ENCODE data around the gene HCAR1. TPM values are rescaled to one million over a fixed set of nuclear protein-coding genes. Genes with fewer than 3 reads are reported as not detected.

The HCAR1 gene
- total and polyA plus RNA-seq, 4 donors, result 0.01 to 0.19 TPM; not detected in 2

DNA sequence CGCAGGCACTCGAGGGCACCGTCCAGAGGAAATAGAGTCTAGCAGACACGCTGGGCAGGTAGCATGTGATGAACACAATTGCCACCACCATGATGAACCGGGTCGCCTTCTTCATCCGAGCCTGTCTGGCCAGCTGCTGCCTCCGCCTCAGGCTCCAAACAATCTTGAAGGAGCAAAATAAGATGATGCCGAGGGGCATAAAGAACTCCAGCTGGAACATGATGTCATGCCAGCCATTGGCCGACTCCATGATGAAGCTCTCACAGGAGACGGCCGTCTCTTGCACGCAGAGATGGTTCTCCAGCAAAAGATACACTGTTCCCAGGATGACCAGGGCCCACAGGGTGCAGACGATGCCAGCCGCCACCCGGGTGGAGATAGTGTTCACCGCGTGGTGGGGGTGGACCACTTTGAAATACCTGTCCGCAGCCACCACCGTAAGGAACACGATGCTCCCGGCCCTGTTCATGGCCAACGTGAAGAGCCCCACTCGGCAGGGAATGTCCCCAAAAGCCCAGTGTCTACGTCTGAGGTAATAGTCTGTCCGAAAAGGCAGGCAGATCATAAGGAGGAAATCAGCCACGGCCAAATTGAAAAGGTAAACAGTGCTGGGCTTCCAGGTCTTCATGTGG lies 945 bp downstream of the HCAR1 start (continued):
- TF ChIP-seq, protein P1, sequence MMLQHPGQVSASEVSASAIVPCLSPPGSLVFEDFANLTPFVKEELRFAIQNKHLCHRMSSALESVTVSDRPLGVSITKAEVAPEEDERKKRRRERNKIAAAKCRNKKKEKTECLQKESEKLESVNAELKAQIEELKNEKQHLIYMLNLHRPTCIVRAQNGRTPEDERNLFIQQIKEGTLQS (IDR thresholded peaks at IDR 0.05), result no peak

DNA sequence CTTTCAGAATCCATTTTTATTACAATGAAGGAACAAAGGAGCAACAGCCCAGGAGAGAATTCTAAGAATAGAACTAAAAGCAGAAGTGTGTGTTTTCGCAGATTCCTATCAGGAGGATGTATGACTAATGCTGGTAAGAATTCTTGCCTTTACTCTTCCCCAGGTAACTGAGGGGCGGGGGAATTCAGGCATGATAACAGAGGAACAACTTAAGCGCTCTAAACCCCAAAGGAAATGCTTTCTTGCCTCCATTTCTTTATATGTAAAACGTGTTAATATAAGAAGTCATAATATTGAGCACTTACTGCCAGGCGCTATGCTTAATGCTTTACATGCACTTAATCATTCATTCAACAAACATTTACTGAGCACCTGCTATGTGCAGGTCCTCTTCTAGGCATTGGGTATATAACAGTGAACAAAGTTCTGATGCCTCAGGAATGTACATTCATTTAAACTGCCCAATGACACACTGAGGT lies 4.5 kb downstream of the HCAR1 start:
- WGBS, result 68% methylated on average over 5 of the region's 5 CpGs
- TF ChIP-seq NR2F2 (IDR thresholded peaks at IDR 0.05), result no peak
- TF ChIP-seq EGR1 (IDR thresholded peaks at IDR 0.05; ENCODE audit: low read depth in 2 of 2), result no peak
- TF ChIP-seq, protein P1 (IDR thresholded peaks at IDR 0.05), result no peak
- TF ChIP-seq, protein P2, sequence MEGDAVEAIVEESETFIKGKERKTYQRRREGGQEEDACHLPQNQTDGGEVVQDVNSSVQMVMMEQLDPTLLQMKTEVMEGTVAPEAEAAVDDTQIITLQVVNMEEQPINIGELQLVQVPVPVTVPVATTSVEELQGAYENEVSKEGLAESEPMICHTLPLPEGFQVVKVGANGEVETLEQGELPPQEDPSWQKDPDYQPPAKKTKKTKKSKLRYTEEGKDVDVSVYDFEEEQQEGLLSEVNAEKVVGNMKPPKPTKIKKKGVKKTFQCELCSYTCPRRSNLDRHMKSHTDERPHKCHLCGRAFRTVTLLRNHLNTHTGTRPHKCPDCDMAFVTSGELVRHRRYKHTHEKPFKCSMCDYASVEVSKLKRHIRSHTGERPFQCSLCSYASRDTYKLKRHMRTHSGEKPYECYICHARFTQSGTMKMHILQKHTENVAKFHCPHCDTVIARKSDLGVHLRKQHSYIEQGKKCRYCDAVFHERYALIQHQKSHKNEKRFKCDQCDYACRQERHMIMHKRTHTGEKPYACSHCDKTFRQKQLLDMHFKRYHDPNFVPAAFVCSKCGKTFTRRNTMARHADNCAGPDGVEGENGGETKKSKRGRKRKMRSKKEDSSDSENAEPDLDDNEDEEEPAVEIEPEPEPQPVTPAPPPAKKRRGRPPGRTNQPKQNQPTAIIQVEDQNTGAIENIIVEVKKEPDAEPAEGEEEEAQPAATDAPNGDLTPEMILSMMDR (IDR thresholded peaks at IDR 0.05; ENCODE audit: low read depth, low read length, missing input control), result no peak
- no peak for TF ChIP-seq FOXA1 (IDR thresholded peaks at IDR 0.05)
- TF ChIP-seq SP1 (IDR thresholded peaks at IDR 0.05), result no peak
- TF ChIP-seq, protein P3, sequence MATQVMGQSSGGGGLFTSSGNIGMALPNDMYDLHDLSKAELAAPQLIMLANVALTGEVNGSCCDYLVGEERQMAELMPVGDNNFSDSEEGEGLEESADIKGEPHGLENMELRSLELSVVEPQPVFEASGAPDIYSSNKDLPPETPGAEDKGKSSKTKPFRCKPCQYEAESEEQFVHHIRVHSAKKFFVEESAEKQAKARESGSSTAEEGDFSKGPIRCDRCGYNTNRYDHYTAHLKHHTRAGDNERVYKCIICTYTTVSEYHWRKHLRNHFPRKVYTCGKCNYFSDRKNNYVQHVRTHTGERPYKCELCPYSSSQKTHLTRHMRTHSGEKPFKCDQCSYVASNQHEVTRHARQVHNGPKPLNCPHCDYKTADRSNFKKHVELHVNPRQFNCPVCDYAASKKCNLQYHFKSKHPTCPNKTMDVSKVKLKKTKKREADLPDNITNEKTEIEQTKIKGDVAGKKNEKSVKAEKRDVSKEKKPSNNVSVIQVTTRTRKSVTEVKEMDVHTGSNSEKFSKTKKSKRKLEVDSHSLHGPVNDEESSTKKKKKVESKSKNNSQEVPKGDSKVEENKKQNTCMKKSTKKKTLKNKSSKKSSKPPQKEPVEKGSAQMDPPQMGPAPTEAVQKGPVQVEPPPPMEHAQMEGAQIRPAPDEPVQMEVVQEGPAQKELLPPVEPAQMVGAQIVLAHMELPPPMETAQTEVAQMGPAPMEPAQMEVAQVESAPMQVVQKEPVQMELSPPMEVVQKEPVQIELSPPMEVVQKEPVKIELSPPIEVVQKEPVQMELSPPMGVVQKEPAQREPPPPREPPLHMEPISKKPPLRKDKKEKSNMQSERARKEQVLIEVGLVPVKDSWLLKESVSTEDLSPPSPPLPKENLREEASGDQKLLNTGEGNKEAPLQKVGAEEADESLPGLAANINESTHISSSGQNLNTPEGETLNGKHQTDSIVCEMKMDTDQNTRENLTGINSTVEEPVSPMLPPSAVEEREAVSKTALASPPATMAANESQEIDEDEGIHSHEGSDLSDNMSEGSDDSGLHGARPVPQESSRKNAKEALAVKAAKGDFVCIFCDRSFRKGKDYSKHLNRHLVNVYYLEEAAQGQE (IDR thresholded peaks at IDR 0.05), result no peak
- no peak for TF ChIP-seq FOXA2 (IDR thresholded peaks at IDR 0.05)
- TF ChIP-seq HNF4G (IDR thresholded peaks at IDR 0.05), result no peak
- TF ChIP-seq RAD21 (IDR thresholded peaks at IDR 0.05), result no peak
- TF ChIP-seq YY1 (IDR thresholded peaks at IDR 0.05), result no peak
- no peak for TF ChIP-seq JUND (IDR thresholded peaks at IDR 0.05)
- no peak for TF ChIP-seq TAF1 (conservative IDR thresholded peaks at IDR 0.05)
- TF ChIP-seq, protein P4, sequence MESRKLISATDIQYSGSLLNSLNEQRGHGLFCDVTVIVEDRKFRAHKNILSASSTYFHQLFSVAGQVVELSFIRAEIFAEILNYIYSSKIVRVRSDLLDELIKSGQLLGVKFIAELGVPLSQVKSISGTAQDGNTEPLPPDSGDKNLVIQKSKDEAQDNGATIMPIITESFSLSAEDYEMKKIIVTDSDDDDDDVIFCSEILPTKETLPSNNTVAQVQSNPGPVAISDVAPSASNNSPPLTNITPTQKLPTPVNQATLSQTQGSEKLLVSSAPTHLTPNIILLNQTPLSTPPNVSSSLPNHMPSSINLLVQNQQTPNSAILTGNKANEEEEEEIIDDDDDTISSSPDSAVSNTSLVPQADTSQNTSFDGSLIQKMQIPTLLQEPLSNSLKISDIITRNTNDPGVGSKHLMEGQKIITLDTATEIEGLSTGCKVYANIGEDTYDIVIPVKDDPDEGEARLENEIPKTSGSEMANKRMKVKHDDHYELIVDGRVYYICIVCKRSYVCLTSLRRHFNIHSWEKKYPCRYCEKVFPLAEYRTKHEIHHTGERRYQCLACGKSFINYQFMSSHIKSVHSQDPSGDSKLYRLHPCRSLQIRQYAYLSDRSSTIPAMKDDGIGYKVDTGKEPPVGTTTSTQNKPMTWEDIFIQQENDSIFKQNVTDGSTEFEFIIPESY (IDR thresholded peaks at IDR 0.05), result no peak
- no peak for TF ChIP-seq GABPA (IDR thresholded peaks at IDR 0.05 in 1 of 2, conservative IDR thresholded peaks at IDR 0.05 in 1 of 2)
- no peak for TF ChIP-seq RXRA (IDR thresholded peaks at IDR 0.05)
- TF ChIP-seq HNF4A (conservative IDR thresholded peaks at IDR 0.05), result no peak
- TF ChIP-seq, protein P5, sequence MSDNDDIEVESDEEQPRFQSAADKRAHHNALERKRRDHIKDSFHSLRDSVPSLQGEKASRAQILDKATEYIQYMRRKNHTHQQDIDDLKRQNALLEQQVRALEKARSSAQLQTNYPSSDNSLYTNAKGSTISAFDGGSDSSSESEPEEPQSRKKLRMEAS (IDR thresholded peaks at IDR 0.05), result no peak
- DNase-seq (ENCODE audit: low spot score), result no peak
- H3K9me3 ChIP-seq (ENCODE audit: control insufficient read depth in 4 of 4, low read length in 3 of 4), result no peaks in the 10 kb centered on the region
- H3K4me3 ChIP-seq (ENCODE audit: low read depth in 1 of 3, low read length in 3 of 3), result no peak overlapping the region
- H3K4me1 ChIP-seq (ENCODE audit: control insufficient read depth in 4 of 4, insufficient read depth in 4 of 4, low read length in 3 of 4), result peaks cover 0 to 3% (median 0%) of the 10 kb centered on the region in 4 donors
- H3K9ac ChIP-seq (ENCODE audit: low read depth in 1 of 2, low read length in 2 of 2), result no peak overlapping the region
- H3K27ac ChIP-seq (ENCODE audit: low read depth in 1 of 2, low read length in 2 of 2), result no peak overlapping the region
- no peaks in the 10 kb centered on the region for H3K27me3 ChIP-seq (ENCODE audit: control insufficient read depth in 4 of 4, insufficient read depth in 4 of 4, low read length in 3 of 4)
- no peaks in the 10 kb centered on the region for H3K36me3 ChIP-seq (ENCODE audit: control insufficient read depth in 4 of 4, insufficient read depth in 3 of 4, low read depth in 1 of 4, low read length in 3 of 4)

Data from liver (tissue), 9 donors.